Measurements from ENCODE around the gene RFNG. TPM values are rescaled to one million over a fixed set of nuclear protein-coding genes. Genes with fewer than 3 reads are reported as not detected.

RFNG gene
- total and polyA plus RNA-seq, 2 of the 13 experiments (the other 11 are each of a cell fraction or from before 2014, with no cell fraction given) = 61.4 to 64.0 TPM

GRCh38 chr17:82003411-82004381 is 47.9 kb downstream of the RFNG start (continued):
- TF ChIP-seq, protein P1, sequence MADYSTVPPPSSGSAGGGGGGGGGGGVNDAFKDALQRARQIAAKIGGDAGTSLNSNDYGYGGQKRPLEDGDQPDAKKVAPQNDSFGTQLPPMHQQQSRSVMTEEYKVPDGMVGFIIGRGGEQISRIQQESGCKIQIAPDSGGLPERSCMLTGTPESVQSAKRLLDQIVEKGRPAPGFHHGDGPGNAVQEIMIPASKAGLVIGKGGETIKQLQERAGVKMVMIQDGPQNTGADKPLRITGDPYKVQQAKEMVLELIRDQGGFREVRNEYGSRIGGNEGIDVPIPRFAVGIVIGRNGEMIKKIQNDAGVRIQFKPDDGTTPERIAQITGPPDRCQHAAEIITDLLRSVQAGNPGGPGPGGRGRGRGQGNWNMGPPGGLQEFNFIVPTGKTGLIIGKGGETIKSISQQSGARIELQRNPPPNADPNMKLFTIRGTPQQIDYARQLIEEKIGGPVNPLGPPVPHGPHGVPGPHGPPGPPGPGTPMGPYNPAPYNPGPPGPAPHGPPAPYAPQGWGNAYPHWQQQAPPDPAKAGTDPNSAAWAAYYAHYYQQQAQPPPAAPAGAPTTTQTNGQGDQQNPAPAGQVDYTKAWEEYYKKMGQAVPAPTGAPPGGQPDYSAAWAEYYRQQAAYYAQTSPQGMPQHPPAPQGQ (CRISPR knock-in tag; IDR thresholded peaks at IDR 0.05; ENCODE audit: borderline replicate concordance) = 0 out of 2 replicates have a peak, but pooled peaks have one; percentile 43
- TF ChIP-seq MAFG (CRISPR knock-in tag; IDR thresholded peaks at IDR 0.05) = no peak
- TF ChIP-seq ZFY (CRISPR knock-in tag; IDR thresholded peaks at IDR 0.05) = peak; percentile 87
- no peak for TF ChIP-seq THYN1 (CRISPR knock-in tag; IDR thresholded peaks at IDR 0.05; ENCODE audit: borderline replicate concordance, low read depth)
- TF ChIP-seq ZBTB25 (CRISPR knock-in tag; IDR thresholded peaks at IDR 0.05) = peak; percentile 81
- peak; percentile 40 for TF ChIP-seq ZNF629 (CRISPR knock-in tag; conservative IDR thresholded peaks at IDR 0.05)
- TF ChIP-seq FOXO4 (CRISPR knock-in tag; conservative IDR thresholded peaks at IDR 0.05) = no peak
- peak; percentile 33; the same call in 1 of the 2 replicates for TF ChIP-seq RERE (CRISPR knock-in tag; IDR thresholded peaks at IDR 0.05; ENCODE audit: low read depth)
- TF ChIP-seq ZMAT3 (CRISPR knock-in tag; conservative IDR thresholded peaks at IDR 0.05) = peak; percentile 79; the same call in 1 of the 2 replicates
- TF ChIP-seq ZEB1 (IDR thresholded peaks at IDR 0.05; ENCODE audit: insufficient replicate concordance, low read depth) = no peak
- peak; percentile 47; the same call in 1 of the 2 replicates for TF ChIP-seq ARID2 (CRISPR knock-in tag; IDR thresholded peaks at IDR 0.05; ENCODE audit: borderline replicate concordance)
- 0 out of 2 replicates have a peak, but pooled peaks have one; percentile 50 for TF ChIP-seq PAX8 (CRISPR knock-in tag; IDR thresholded peaks at IDR 0.05; ENCODE audit: borderline replicate concordance)
- TF ChIP-seq, protein P2, sequence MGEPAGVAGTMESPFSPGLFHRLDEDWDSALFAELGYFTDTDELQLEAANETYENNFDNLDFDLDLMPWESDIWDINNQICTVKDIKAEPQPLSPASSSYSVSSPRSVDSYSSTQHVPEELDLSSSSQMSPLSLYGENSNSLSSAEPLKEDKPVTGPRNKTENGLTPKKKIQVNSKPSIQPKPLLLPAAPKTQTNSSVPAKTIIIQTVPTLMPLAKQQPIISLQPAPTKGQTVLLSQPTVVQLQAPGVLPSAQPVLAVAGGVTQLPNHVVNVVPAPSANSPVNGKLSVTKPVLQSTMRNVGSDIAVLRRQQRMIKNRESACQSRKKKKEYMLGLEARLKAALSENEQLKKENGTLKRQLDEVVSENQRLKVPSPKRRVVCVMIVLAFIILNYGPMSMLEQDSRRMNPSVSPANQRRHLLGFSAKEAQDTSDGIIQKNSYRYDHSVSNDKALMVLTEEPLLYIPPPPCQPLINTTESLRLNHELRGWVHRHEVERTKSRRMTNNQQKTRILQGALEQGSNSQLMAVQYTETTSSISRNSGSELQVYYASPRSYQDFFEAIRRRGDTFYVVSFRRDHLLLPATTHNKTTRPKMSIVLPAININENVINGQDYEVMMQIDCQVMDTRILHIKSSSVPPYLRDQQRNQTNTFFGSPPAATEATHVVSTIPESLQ (CRISPR knock-in tag; conservative IDR thresholded peaks at IDR 0.05) = no peak
- TF ChIP-seq TSC22D2 (CRISPR knock-in tag; IDR thresholded peaks at IDR 0.05; ENCODE audit: borderline replicate concordance) = peak; percentile 63; the same call in 1 of the 2 replicates
- TF ChIP-seq ZNF264 (CRISPR knock-in tag; IDR thresholded peaks at IDR 0.05) = peak; percentile 99
